ENCODE measurements around the gene GRB7.

The GRB7 gene

GRCh38 chr17:39735882-39736281, 1.9 kb upstream of the GRB7 start:
- H3K4me3 ChIP-seq (ENCODE audit: low read depth, low read length), result no peak overlapping the region
- no peak for TF ChIP-seq CTCF (conservative IDR thresholded peaks at IDR 0.05; ENCODE audit: low read depth, low read length)
- no peak for DNase-seq (ENCODE audit: low read depth)

- H3K4me3 ChIP-seq (ENCODE audit: low read depth, low read length), result no peak overlapping the region
- DNase-seq (ENCODE audit: low read depth), result no peak
- TF ChIP-seq CTCF (conservative IDR thresholded peaks at IDR 0.05; ENCODE audit: low read depth, low read length), result no peak
Measured at GRCh38 chr17:39736319-39737165, 1.2 kb upstream of the GRB7 start.

GRCh38 chr17:39737206-39737759, 455 bp upstream of the GRB7 start:
- no peak for DNase-seq (ENCODE audit: low read depth)
- H3K4me3 ChIP-seq (ENCODE audit: low read depth, low read length), result no peak overlapping the region
- TF ChIP-seq CTCF (conservative IDR thresholded peaks at IDR 0.05; ENCODE audit: low read depth, low read length), result no peak

- no peak for TF ChIP-seq CTCF (conservative IDR thresholded peaks at IDR 0.05; ENCODE audit: low read depth, low read length)
- H3K4me3 ChIP-seq (ENCODE audit: low read depth, low read length), result peak overlapping the region; percentile 14
- no peak for DNase-seq (ENCODE audit: low read depth)
Measured at GRCh38 chr17:39738568-39738901, 797 bp downstream of the GRB7 start.

GRCh38 chr17:39738983-39739884, 1.5 kb downstream of the GRB7 start:
- H3K4me3 ChIP-seq (ENCODE audit: low read depth, low read length), result peak overlapping the region; percentile 35
- no peak for TF ChIP-seq CTCF (conservative IDR thresholded peaks at IDR 0.05; ENCODE audit: low read depth, low read length)
- DNase-seq (ENCODE audit: low read depth), result no peak

- no peak for TF ChIP-seq CTCF (conservative IDR thresholded peaks at IDR 0.05; ENCODE audit: low read depth, low read length)
- H3K4me3 ChIP-seq (ENCODE audit: low read depth, low read length), result no peak overlapping the region
- no peak for DNase-seq (ENCODE audit: low read depth)
Measured at GRCh38 chr17:39739885-39740356, 2.2 kb downstream of the GRB7 start.

All from choroid plexus epithelial cell (primary cell).